KG1 (cell line): Measurements from ENCODE around the gene LIPI.
"Not testable (repeated sequence)": the region's sequence is repeated elsewhere in the genome, so short reads cannot be mapped to it uniquely, and the experiment has no call there.

Source experiments
- DNase-seq: peaks from one replicate; lab custom pipeline; 2025; lab: John Stamatoyannopoulos, UW

The LIPI gene

DNA sequence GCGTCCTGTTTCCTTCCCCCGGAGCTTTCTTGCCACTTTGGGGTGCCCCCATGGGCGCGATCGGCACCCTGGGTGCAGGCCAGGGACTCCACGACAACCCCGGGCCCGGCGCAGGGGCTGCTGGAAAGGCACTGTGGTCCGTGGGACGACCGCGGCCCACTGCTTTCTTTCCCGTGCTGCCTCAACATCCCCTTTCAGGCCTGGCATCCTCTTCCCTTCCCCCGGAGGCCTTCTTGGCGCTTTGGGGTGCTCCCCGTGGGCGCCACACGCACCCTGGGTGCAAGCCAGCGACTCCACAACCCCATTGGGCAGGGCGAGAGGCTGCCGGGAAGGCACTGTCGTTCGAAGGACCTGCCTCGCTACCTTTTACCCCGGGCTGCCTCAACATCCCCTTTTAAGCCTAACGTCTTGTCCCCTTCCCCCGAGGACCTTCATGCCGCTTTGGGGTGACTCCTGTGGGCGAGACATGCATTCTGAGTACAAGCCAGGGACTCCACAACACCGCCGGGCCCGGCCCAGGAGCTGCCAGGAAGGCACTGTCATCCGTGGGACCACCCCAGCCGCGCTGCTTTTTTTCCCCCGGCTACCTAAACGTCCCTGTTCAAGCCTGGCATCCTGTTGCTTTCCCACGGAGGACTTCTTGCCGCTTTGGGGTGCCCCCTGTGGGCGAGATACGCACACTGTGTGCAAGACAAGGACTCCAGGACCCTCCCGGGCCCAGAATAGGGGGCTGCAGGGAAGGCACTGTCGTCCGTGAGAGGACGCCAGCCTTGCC, 137.8 kb downstream of the LIPI start:
- DNase-seq, result no peak

DNA sequence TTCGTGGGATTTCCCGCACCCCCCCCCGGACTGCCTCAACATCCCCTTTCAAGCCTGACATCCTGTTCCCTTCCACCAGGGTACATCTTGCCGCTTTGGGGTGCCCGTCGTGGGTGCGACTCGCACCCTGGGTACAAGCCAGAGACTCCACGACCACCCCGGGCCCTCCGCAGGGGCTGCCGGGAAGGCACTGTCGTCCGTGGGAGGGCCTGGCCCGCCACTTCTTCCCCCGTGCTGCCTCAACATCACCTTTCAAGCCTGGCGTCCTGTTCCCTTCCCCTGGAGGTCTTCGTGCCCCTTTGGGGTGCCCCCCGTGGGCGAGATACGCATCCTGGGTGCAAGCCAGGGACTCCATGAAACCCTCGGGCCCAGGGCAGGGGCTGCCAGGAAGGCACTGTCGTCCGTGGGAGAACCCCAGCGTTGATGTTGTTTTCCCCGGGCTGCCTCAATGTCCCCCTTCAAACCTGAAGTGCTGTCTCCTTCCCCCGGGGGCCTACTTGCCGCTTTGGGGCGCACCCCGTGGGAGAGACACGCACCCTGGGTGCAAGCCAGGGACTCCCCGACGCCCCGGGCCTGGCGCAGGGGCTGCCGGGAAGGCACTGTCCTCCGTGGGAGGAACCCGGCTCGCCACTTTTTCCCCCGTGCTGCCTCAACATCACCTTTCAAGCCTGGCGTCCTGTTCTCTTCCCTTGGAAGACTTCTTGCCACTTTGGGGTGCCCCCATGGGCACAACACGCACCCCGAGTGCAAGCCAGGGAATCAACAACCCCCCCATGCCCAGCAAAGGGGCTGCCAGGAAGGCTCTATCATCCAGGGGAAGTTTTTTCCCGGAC, 138.6 kb downstream of the LIPI start:
- no peak for DNase-seq

DNA sequence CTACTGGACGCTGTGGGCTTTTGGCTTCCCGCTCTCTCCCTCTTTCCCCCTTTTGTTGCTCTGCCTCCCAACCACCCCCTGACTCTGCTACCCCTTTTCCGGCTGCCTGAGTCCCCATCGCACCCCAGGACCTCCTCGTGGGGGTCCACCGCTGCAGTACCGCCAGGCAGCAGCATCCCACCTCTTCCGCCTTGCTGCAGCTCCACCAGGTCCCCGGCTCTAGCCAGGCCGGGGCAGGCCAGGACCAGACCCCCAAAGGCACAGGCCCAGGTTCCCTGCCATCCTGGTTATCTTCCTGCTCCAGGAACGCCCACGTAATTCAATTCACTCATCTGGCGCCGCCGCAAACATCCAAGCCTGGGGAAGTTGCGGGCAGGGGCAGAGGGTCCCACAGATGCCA, 139.8 kb downstream of the LIPI start:
- no peak for DNase-seq

DNA sequence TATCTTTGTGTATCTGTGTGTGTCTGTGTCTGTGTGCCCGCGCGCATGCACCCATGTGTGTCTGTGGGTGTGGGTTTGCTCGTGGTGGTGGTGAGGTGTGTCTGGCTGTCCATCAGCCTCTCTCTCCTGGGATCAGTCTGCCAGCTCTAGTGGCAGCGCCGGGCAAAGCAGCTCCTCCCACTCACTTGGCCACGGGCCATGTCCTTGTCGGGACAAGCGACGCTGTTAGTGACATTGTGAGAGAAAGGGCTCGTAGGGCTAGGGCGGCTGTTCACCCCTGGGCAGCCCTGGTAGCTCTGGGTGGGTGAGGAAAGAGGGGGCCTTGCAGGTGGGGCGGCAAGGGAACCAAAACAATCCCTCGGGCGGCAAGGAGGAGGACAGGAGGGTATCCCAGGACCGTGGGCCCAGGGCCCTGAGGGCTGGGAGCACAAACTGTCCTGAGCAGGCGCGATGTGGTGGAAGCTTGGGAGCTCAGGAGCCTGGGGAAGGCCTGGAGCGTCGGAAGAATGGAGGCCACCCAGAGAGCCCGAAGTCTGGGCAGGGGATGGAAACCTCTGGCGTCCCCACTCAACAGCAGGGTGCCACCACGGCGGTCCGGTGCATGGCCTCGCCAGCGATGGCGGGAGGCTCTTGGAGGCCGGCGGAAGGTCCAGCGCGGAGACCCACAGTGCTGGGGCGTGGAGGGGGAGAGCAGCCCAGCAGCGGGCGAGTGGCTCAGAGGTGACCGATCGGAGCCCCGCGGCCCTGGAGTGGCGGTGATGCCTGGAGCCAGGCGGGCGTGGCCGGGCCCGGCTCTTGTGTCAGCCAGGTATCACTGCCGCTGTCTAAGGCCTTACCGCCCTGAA, 140.5 kb downstream of the LIPI start:
- DNase-seq, result no peak

DNA sequence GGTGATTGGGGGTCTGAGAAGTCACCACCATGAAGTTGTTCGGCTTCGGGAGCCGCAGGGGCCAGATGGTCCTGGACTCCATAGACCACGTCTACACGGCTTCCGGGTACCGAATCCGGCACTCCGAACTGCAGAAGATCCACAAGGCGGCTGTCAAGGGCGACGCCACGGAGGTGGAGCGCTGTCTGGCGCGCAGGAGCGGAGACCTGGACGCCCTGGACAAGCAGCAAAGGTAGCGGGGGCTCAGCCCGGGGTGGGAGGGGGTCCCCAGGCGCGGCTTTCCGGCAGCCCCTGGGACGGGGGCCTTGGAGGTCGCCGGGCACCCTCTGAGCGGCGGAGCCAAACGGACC, 146.5 kb downstream of the LIPI start:
- no peak for DNase-seq

DNA sequence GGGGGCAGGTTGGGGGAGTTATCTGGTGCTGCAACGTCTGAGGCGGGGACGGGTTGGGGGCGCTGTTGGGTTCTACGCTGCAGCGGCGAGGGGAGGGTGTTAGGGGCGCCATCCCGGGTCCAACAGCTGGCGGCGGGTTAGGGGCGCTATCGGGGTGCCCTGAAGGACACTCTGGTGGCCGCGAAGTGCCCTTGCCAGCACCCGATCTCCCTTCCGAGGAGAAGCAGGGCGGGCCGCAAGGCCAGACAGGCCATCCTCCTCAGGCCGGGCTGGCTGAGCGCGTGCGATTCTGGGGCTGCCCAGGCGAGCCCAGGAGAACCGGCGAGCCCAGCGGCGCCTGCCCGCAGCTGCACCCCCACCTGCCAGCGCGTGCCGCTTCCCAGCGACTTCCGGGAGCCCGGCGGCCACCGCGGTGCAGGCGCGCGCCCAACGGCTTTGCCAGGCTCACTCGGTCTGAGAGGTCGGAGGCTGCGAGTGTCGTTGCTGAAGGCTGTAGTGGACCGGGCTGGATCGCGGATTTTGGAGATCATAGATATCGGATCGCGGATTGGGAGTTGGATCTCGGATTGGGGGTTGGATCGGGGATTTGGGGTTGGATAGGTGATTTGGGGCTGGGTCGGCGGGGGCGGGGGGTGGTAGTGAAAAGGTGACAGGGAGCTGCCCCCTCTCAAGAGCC, 147.0 kb downstream of the LIPI start:
- DNase-seq, result not testable (repeated sequence)

DNA sequence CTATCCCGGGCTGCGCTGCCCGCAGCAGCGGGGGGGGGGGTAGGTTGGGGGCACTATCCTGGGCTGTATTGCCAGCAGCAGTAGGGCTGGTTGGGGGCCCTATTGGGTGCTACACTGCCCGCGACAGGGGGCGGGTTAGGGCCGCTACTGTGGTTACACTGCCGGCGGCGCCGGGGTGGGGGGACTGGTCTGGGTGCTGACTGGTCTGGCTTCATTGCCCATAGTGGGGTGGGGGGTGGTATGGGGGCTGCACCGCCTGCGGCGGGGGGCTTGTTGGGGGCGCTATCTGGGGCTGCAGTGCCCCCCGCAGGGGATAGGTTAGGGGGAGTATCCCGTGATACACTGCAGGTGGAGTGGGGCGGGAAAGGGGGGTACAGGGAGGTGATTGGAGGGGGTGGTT, 148.1 kb downstream of the LIPI start:
- DNase-seq, result not testable (repeated sequence)

DNA sequence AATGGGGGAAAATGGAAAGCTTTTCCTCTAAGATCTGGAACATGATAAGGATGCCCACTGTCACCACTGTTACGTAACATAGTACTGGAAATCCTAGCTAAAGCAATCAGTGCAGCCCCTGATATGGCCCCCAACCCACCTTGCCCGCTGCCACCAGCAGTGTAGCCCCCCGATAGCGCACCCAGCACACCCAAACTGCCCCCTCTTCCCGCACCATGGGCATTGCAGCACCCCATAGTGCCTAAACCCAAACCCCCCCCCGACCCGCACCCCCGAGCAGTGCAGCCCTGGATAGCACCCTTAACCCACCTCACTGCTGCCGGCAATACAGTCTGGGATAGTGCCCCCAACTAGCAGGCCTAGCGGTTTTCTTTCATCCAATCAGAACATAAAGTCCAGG, 148.9 kb downstream of the LIPI start:
- not testable (repeated sequence) for DNase-seq

DNA sequence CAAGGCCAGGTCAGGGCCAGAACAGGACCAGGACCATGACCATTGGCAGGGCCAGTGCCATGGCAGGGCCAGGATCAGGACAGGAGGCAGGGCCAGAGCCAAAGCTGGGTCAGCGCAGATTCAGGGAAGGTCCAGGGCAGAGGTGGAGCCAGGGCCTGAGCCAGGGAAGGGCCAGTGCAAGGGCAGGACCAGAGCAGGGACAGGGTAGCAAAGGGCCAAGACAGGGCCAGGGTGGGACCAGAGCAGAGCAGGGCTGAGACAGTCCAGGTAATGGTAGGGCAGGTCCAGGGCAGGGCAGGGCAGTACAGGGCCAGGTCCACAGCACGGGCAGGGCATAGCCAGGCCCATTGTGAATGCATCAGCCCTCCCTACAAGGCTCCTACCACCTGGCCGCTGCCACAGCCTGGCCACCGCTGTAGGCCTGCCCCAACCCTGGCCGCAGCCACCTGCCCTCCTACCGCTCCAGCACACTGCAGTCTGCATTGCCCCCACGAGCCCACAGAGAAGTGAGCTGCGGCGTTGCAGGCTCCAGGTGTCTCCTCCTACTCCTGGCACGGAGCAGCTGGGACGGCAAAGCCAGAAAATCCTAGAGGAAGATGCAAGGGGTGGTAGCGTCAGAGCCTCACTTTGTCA, 151.6 kb downstream of the LIPI start:
- not testable (repeated sequence) for DNase-seq
